Measurements from ENCODE around the gene NOTCH1. TPM values are rescaled to one million over a fixed set of nuclear protein-coding genes. Genes with fewer than 3 reads are reported as not detected.

The NOTCH1 gene
- polyA plus RNA-seq, 1 donor from 2014 or later: 0.15 TPM

- no peaks in the 10 kb centered on the region for H3K9me3 ChIP-seq (ENCODE audit: low read length)
- no peaks in the 10 kb centered on the region for H3K9me2 ChIP-seq (ENCODE audit: insufficient read depth, low read length)
- H3K79me2 ChIP-seq (replicated peaks; ENCODE audit: insufficient read depth, low read length): no peaks in the 10 kb centered on the region
- no peaks in the 10 kb centered on the region for H3K27me3 ChIP-seq (ENCODE audit: insufficient read depth, low read depth, low read length)
- no peak overlapping the region for H3K9ac ChIP-seq (ENCODE audit: low read length)
- no peak overlapping the region for H3K4me3 ChIP-seq (ENCODE audit: low read length)
- H3K4me2 ChIP-seq (ENCODE audit: low read length): no peak overlapping the region
- H3K27ac ChIP-seq (ENCODE audit: low read length): no peak overlapping the region
- no peaks in the 10 kb centered on the region for H4K20me1 ChIP-seq (ENCODE audit: insufficient read depth)
- peaks cover 4% of the 10 kb centered on the region for H3K36me3 ChIP-seq (ENCODE audit: insufficient read depth, low read length)
- TF ChIP-seq, protein P1, sequence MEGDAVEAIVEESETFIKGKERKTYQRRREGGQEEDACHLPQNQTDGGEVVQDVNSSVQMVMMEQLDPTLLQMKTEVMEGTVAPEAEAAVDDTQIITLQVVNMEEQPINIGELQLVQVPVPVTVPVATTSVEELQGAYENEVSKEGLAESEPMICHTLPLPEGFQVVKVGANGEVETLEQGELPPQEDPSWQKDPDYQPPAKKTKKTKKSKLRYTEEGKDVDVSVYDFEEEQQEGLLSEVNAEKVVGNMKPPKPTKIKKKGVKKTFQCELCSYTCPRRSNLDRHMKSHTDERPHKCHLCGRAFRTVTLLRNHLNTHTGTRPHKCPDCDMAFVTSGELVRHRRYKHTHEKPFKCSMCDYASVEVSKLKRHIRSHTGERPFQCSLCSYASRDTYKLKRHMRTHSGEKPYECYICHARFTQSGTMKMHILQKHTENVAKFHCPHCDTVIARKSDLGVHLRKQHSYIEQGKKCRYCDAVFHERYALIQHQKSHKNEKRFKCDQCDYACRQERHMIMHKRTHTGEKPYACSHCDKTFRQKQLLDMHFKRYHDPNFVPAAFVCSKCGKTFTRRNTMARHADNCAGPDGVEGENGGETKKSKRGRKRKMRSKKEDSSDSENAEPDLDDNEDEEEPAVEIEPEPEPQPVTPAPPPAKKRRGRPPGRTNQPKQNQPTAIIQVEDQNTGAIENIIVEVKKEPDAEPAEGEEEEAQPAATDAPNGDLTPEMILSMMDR (IDR thresholded peaks at IDR 0.05; ENCODE audit: poor library complexity, severe bottlenecking): no peak
- TF ChIP-seq TAF1 (IDR thresholded peaks at IDR 0.05; ENCODE audit: low read depth): no peak
- H2AFZ ChIP-seq (ENCODE audit: low read depth, low read length): no peak overlapping the region
- H3F3A ChIP-seq (ENCODE audit: insufficient read depth, low read length, poor library complexity, severe bottlenecking): no peaks in the 10 kb centered on the region
Measured at GRCh38 chr9:136463578-136463977, 82.3 kb downstream of the NOTCH1 start.

DNA sequence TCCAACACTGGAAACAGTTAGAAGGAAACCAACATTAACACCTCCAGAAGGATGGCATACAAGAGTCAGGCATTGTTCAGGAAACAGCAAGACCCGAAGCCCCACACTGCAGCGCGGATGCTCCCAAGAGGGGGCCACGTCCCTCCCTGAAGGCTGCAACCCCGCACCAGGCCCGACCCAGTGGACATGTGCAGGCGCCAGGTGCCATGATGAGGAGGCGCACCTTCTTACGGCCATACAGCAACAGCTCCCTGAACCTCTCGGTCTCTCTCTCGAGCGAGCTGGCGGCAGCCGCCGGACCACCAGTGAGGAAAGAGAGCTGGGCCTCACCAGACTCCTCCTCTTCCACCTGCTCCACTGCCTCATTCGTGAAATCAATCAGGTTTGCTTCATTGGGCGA, 83.2 kb downstream of the NOTCH1 start:
- H3K9ac ChIP-seq (ENCODE audit: low read length): no peak overlapping the region
- H3F3A ChIP-seq (ENCODE audit: insufficient read depth, low read length, poor library complexity, severe bottlenecking): no peaks in the 10 kb centered on the region
- H4K20me1 ChIP-seq (ENCODE audit: insufficient read depth): no peaks in the 10 kb centered on the region
- no peak overlapping the region for H3K4me2 ChIP-seq (ENCODE audit: low read length)
- H3K4me3 ChIP-seq (ENCODE audit: low read length): no peak overlapping the region
- no peaks in the 10 kb centered on the region for H3K9me2 ChIP-seq (ENCODE audit: insufficient read depth, low read length)
- H3K27me3 ChIP-seq (ENCODE audit: insufficient read depth, low read depth, low read length): no peaks in the 10 kb centered on the region
- H3K27ac ChIP-seq (ENCODE audit: low read length): no peak overlapping the region
- no peak overlapping the region for H2AFZ ChIP-seq (ENCODE audit: low read depth, low read length)
- H3K9me3 ChIP-seq (ENCODE audit: low read length): no peaks in the 10 kb centered on the region
- no peak for TF ChIP-seq MXI1 (conservative IDR thresholded peaks at IDR 0.05; ENCODE audit: poor library complexity, severe bottlenecking)
- TF ChIP-seq EZH2 (IDR thresholded peaks at IDR 0.05; ENCODE audit: borderline replicate concordance, insufficient read depth, low read length, poor library complexity, severe bottlenecking): no peak
- TF ChIP-seq TAF1 (IDR thresholded peaks at IDR 0.05; ENCODE audit: low read depth): no peak
- TF ChIP-seq, protein P1 (IDR thresholded peaks at IDR 0.05; ENCODE audit: poor library complexity, severe bottlenecking): no peak
- TF ChIP-seq RAD21 (conservative IDR thresholded peaks at IDR 0.05): no peak
- TF ChIP-seq EP300 (conservative IDR thresholded peaks at IDR 0.05; ENCODE audit: poor library complexity, severe bottlenecking): no peak
- no peak for TF ChIP-seq SMC3 (conservative IDR thresholded peaks at IDR 0.05; ENCODE audit: poor library complexity)
- no peak for TF ChIP-seq POLR2AphosphoS5 (IDR thresholded peaks at IDR 0.05)
- TF ChIP-seq, protein P2, sequence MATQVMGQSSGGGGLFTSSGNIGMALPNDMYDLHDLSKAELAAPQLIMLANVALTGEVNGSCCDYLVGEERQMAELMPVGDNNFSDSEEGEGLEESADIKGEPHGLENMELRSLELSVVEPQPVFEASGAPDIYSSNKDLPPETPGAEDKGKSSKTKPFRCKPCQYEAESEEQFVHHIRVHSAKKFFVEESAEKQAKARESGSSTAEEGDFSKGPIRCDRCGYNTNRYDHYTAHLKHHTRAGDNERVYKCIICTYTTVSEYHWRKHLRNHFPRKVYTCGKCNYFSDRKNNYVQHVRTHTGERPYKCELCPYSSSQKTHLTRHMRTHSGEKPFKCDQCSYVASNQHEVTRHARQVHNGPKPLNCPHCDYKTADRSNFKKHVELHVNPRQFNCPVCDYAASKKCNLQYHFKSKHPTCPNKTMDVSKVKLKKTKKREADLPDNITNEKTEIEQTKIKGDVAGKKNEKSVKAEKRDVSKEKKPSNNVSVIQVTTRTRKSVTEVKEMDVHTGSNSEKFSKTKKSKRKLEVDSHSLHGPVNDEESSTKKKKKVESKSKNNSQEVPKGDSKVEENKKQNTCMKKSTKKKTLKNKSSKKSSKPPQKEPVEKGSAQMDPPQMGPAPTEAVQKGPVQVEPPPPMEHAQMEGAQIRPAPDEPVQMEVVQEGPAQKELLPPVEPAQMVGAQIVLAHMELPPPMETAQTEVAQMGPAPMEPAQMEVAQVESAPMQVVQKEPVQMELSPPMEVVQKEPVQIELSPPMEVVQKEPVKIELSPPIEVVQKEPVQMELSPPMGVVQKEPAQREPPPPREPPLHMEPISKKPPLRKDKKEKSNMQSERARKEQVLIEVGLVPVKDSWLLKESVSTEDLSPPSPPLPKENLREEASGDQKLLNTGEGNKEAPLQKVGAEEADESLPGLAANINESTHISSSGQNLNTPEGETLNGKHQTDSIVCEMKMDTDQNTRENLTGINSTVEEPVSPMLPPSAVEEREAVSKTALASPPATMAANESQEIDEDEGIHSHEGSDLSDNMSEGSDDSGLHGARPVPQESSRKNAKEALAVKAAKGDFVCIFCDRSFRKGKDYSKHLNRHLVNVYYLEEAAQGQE (IDR thresholded peaks at IDR 0.05; ENCODE audit: borderline replicate concordance): no peak
- no peaks in the 10 kb centered on the region for H3K79me2 ChIP-seq (replicated peaks; ENCODE audit: insufficient read depth, low read length)
- H3K36me3 ChIP-seq (ENCODE audit: insufficient read depth, low read length): peaks cover under 1% of the 10 kb centered on the region
